ENCODE data around the gene TMEM134. TPM values are rescaled to one million over a fixed set of nuclear protein-coding genes. Genes with fewer than 3 reads are reported as not detected.

Gene TMEM134
- polyA plus RNA-seq, 1 experiment, result 14.7 TPM

- no peak for TF ChIP-seq CTCF (IDR thresholded peaks at IDR 0.05; ENCODE audit: low read depth, low read length)
- Histone ChIP-seq H3K27me3 (ENCODE audit: control insufficient read depth, insufficient read depth, low read length) (no peaks in the 10 kb centered on the region), H3K4me3 (ENCODE audit: low read depth, low read length) (no peak overlapping the region), H3K9me3 (ENCODE audit: control insufficient read depth, insufficient read depth, low read length) (no peaks in the 10 kb centered on the region; the same call in 1 of the 2 replicates), H3K27ac (ENCODE audit: low read depth, low read length) (no peak overlapping the region)
- DNase-seq (ENCODE audit: low read depth, low spot score), result no peak
- CTCF ChIA-PET, result no interaction called here
- POLR2A ChIA-PET, result no interaction called here
Observed at GRCh38 chr11:67500484-67500821, 31.4 kb upstream of the TMEM134 start.

GRCh38 chr11:67499808-67500483 is 30.9 kb upstream of the TMEM134 start:
- ChIA-PET POLR2A (interaction anchor here (1.7 kb wide), 1 partner anchor 17 kb away, joined by 3 read pairs; the partner anchor contains the start of gene AIP), CTCF (no interaction called here)
- Histone ChIP-seq H3K27ac (ENCODE audit: low read depth, low read length) (no peak overlapping the region), H3K9me3 (ENCODE audit: control insufficient read depth, insufficient read depth, low read length) (no peaks in the 10 kb centered on the region; the same call in 1 of the 2 replicates), H3K27me3 (ENCODE audit: control insufficient read depth, insufficient read depth, low read length) (no peaks in the 10 kb centered on the region), H3K4me3 (ENCODE audit: low read depth, low read length) (no peak overlapping the region)
- no peak for TF ChIP-seq CTCF (IDR thresholded peaks at IDR 0.05; ENCODE audit: low read depth, low read length)
- no peak for DNase-seq (ENCODE audit: low read depth, low spot score)

- Histone ChIP-seq H3K27ac (ENCODE audit: low read depth, low read length) (no peak overlapping the region), H3K27me3 (ENCODE audit: control insufficient read depth, insufficient read depth, low read length) (no peaks in the 10 kb centered on the region), H3K9me3 (ENCODE audit: control insufficient read depth, insufficient read depth, low read length) (no peaks in the 10 kb centered on the region; the same call in 1 of the 2 replicates), H3K4me3 (ENCODE audit: low read depth, low read length) (no peak overlapping the region)
- TF ChIP-seq CTCF (IDR thresholded peaks at IDR 0.05; ENCODE audit: low read depth, low read length), result no peak
- ChIA-PET POLR2A (interaction anchor here (1.7 kb wide), 1 partner anchor 16 kb away, joined by 3 read pairs; the partner anchor contains the start of gene AIP), CTCF (no interaction called here)
- DNase-seq (ENCODE audit: low read depth, low spot score), result no peak
Observed at GRCh38 chr11:67498544-67498972, 29.5 kb upstream of the TMEM134 start.

GRCh38 chr11:67497656-67498291 is 28.7 kb upstream of the TMEM134 start:
- ChIA-PET POLR2A (interaction anchor here (1.7 kb wide), 1 partner anchor 15 kb away, joined by 3 read pairs; the partner anchor contains the start of gene AIP), CTCF (no interaction called here)
- Histone ChIP-seq H3K4me3 (ENCODE audit: low read depth, low read length) (no peak overlapping the region), H3K27me3 (ENCODE audit: control insufficient read depth, insufficient read depth, low read length) (no peaks in the 10 kb centered on the region), H3K9me3 (ENCODE audit: control insufficient read depth, insufficient read depth, low read length) (no peaks in the 10 kb centered on the region; the same call in 1 of the 2 replicates), H3K27ac (ENCODE audit: low read depth, low read length) (no peak overlapping the region)
- DNase-seq (ENCODE audit: low read depth, low spot score), result no peak
- no peak for TF ChIP-seq CTCF (IDR thresholded peaks at IDR 0.05; ENCODE audit: low read depth, low read length)

GRCh38 chr11:67496113-67496512 is 27.1 kb upstream of the TMEM134 start:
- no peak overlapping the region for H3K27ac ChIP-seq (ENCODE audit: low read depth, low read length)
- no peaks in the 10 kb centered on the region; the same call in 1 of the 2 replicates for H3K9me3 ChIP-seq (ENCODE audit: control insufficient read depth, insufficient read depth, low read length)
- TF ChIP-seq CTCF (IDR thresholded peaks at IDR 0.05; ENCODE audit: low read depth, low read length), result no peak
- POLR2A ChIA-PET, result no interaction called here
- no peaks in the 10 kb centered on the region for H3K27me3 ChIP-seq (ENCODE audit: control insufficient read depth, insufficient read depth, low read length)
- CTCF ChIA-PET, result no interaction called here
- no peak overlapping the region for H3K4me3 ChIP-seq (ENCODE audit: low read depth, low read length)
- no peak for DNase-seq (ENCODE audit: low read depth, low spot score)
